ENCODE measurements around the gene ATP5MK.
"Not testable (repeated sequence)": the region's sequence is repeated elsewhere in the genome, so short reads cannot be mapped to it uniquely, and the experiment has no call there.

The ATP5MK gene

DNA sequence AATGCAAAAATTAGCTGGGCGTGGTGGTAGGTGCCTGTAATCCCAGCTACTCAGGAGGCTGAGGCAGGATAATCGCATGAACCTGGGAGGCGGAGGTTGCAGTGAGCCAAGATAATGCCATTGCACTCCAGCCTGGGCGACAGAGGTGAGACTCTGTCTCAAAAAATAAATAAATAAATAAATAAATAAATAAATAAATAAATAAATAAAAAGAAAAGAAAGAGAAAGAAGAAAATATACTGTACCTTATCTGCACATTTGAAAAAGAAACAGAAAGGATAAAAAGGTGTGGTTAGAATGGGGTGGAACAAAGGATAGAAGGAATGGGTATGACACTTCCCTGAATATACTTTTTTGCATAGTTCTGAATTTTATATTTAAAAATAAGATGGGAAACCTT is 36.8 kb downstream of the ATP5MK start:
- not testable (repeated sequence) for H3K27ac Mint-ChIP-seq, H3K9me3 Mint-ChIP-seq, H3K27me3 Mint-ChIP-seq, H3K4me1 Mint-ChIP-seq, DNase-seq, ATAC-seq, H3K4me3 Mint-ChIP-seq

DNA sequence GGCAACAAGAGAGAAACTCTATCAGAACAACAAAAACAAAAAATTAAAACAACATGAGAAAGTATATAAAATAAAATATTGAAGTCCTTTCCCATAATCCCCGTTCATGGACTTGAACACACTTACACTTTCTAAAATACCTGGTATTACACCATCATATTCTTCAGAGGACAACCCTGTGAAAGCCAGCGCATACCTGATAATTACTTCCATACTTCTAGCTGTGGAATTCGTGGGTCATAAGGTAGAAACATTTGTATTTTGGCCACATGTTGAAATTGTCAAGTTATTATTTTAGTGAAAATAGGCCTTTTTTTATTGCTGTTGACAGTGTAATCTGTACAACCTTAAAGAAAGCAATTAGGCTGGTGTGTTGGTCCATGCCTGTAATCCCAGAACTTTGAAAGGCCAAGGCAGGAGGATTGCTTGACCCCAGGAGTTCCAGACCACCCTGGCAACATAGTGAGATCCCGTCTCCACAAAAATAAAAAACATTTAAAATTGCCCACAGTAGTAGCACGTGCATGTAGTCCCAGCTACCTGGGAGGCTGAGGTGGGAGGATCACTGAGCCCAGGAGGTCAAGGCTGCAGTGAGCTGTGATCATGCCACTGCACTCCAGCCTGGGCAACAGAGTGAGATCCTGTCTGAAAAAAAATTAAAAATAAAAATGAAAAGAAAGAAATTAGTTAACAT is 40.2 kb downstream of the ATP5MK start:
- no peaks in the 10 kb centered on the region for H3K4me1 Mint-ChIP-seq
- no peak overlapping the region for H3K4me3 Mint-ChIP-seq
- H3K27ac Mint-ChIP-seq = no peak overlapping the region
- no peak for ATAC-seq
- no peaks in the 10 kb centered on the region for H3K9me3 Mint-ChIP-seq
- no peaks in the 10 kb centered on the region for H3K27me3 Mint-ChIP-seq
- no peak for DNase-seq

DNA sequence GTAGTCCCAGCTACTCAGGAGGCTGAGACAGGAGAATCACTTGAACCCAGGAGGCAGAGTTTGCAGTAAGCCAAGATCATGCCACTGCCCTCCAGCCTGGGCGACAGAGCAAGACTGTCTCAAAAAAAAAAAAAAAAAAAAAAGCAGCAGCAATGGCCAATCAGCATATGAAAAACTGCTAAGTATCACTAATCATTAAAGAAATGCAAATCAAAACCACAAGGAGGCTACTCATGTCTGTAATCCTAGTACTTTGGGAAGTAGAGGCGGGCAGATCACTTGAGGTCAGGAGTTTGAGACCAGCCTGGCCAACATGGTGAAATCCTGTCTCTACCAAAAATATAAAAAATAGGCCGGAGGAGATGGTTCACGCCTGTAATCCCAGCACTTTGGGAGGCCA is 41.7 kb downstream of the ATP5MK start:
- not testable (repeated sequence) for DNase-seq, H3K4me3 Mint-ChIP-seq, H3K27ac Mint-ChIP-seq, H3K9me3 Mint-ChIP-seq, H3K27me3 Mint-ChIP-seq, ATAC-seq
- H3K4me1 Mint-ChIP-seq = peaks cover 12% of the 10 kb centered on the region

DNA sequence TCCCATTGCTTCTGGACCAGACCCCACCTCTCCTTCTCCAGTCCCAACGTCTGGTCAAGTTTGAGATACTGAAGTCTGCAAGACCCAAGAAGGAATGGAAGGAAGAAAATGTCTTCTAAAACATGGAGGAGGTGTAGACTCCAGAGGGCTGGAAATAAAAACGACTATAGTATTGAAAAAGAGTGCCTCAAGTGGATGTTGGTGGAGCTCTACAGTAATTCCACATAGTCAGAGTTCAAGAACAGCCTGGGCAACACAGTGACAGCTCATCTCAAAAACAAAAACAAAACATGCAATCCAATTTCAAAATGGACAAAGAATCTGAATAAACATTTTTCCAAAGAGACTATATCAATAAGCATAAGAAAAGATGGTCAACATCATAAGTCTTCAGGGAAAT is 43.0 kb downstream of the ATP5MK start:
- H3K27ac Mint-ChIP-seq = no peak overlapping the region
- H3K4me3 Mint-ChIP-seq = no peak overlapping the region
- DNase-seq = no peak
- ATAC-seq = no peak
- no peaks in the 10 kb centered on the region for H3K27me3 Mint-ChIP-seq
- peaks cover 12% of the 10 kb centered on the region for H3K4me1 Mint-ChIP-seq
- no peaks in the 10 kb centered on the region for H3K9me3 Mint-ChIP-seq

DNA sequence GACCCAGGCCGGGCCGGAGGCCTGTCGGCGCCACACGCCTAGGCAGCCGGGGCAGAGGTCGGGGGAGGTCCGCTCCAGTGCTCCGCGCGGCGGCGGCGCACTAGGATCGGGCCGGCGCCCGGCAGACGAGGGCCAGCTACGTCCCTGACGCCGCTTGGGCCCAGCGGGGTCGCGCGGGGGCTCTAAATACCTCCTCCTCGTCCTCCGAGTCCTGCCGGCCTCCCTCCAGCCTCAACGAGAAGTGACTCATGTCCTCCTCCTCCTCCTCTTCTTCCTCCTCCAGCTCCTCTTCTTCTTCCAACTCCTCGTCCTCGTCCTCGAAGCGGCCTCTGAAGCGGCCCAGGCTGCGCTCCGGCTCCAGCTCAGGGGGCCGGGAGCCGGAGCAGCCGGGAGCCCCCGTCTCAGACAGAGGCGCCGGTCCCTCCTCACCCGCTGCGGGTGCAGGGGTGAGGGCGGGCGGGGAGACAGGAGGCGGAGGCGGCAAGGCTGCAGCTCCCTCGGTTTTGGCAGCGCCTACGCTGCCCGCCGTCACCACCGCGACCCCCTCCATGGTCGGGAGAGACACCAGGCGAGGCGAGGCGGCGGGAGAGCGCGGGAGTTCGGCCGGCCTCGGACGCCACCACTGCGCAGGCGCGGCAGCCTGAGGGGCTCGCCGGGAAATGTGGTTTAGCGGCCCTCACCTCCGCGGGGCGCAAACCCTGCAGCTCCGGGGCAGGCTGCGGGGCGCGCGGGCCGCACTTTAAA is 45.6 kb downstream of the ATP5MK start, which contains the start of gene PCGF6:
TSS of gene PCGF6 (minus strand) at position 624 of the 744 bp plus-strand sequence. CDS start at position 550, 74 bp downstream.
- Mint-ChIP-seq H3K27me3 (no peaks in the 10 kb centered on the region), H3K4me1 (peaks cover 12% of the 10 kb centered on the region), H3K4me3 (peak within 1 kb of the TSS; percentile 96 to 98), H3K9me3 (no peaks in the 10 kb centered on the region), H3K27ac (peak within 1 kb of the TSS; percentile 95 to 99)
- DNase-seq = peak; percentile 80 to 82
- peak; percentile 89 for ATAC-seq

DNA sequence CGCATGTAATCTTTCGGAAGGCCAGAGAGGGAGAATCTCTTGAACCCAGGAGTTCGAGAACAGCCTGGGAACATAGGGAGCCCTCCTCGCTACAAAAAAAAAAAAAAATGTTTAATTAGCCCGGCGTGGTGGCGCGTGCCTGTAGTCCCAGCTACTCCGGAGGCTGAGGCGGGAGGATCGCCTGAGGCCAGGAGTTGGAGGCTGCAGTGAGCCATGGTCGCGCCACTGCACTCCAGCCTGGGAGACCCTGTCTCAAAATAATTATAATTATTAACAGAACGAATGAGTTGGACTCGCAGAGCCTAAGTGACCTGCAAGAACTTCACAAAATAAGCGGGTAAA is 46.1 kb downstream of the ATP5MK start:
- ATAC-seq (no peak), DNase-seq (no peak)
- Mint-ChIP-seq H3K27me3 (no peaks in the 10 kb centered on the region), H3K4me3 (peak overlapping the region; percentile 96 to 98), H3K4me1 (peaks cover 12% of the 10 kb centered on the region), H3K9me3 (no peaks in the 10 kb centered on the region), H3K27ac (peak overlapping the region; percentile 90 to 99)
